22Rv1 (cell line): Measurements from ENCODE around the gene LAMTOR4.
A peak's percentile ranks its signal among the peaks of the same experiment; 100 is the strongest.

Source experiments
- H3K27ac ChIP-seq: fragments of 450-650 bp; 2 replicates; pipeline ENCODE4 v1.5.1; 2017
- CTCF ChIP-seq: fragments of 450-650 bp; IDR thresholded peaks from 2 replicates; pipeline ENCODE4 v1.5.1; 2017; ENCODE audit warnings: mild to moderate bottlenecking
- ZFX ChIP-seq: fragments of 450-650 bp; IDR thresholded peaks from 2 replicates; pipeline ENCODE4 v1.6.1; 2017; ENCODE audit warnings: antibody characterized with exemption, borderline replicate concordance

The LAMTOR4 gene

DNA sequence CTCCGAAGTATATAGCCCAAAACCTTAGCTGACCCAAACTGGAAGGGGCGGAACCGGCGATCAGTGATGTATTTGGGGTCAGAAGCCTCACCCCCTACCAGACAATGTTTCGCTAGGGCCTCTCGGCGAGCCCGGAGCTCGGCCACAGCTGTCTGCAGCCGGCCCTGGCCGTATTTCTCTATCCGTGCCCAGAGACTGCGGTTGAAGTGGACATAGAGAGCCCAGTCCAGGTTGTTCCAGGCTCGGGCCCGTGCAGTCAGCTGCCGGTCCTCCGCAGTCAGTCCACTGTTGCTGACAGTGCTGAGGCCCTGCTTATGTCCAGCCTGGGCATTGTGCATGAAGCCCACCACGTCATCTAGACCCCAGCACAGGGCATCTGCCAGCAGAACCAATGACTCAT is 11.3 kb downstream of the LAMTOR4 start:
- 0 out of 2 replicates have a peak overlapping the region, but pooled peaks have one; percentile 91 for H3K27ac ChIP-seq
- no peak for TF ChIP-seq ZFX

GRCh38 chr7:100163006-100163531 is 14.4 kb downstream of the LAMTOR4 start:
- TF ChIP-seq ZFX (no peak), CTCF (no peak)
- peak overlapping the region; percentile 64 for H3K27ac ChIP-seq

- TF ChIP-seq CTCF (no peak), ZFX (no peak)
- H3K27ac ChIP-seq = peak overlapping the region; percentile 64; the same call in 1 of the 2 replicates
These were observed 15.2 kb downstream of the LAMTOR4 start for GRCh38 chr7:100163871-100164270.

- no peak overlapping the region for H3K27ac ChIP-seq
These were observed 17.7 kb downstream of the LAMTOR4 start for GRCh38 chr7:100166317-100166940.

GRCh38 chr7:100166970-100167911 is 18.5 kb downstream of the LAMTOR4 start:
- H3K27ac ChIP-seq = no peak overlapping the region
- TF ChIP-seq ZFX = no peak

More at GRCh38 chr7:100166317-100166940, 17.7 kb downstream of the LAMTOR4 start:
- TF ChIP-seq ZFX = no peak
- TF ChIP-seq CTCF = no peak

DNA sequence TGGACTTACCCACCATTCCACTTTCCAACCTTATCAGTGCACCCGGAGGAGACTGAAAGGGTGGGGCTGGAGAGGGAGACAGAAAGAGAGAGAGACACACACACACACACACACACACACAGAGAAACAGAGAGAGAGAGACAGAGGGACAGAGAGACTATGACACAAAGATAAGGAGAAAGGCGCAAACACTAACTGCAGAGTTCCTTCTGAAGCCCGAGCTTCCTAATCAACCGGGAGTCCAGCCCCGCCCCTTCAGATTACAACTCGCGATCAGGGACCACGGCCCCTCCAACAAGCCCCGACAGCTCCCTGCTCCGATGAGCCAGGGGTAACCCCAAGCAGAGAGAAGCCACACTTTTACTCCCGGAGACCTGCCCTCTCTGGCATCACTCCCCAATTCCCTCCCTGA is 19.2 kb downstream of the LAMTOR4 start:
- H3K27ac ChIP-seq = peak overlapping the region; percentile 55; the same call in 1 of the 2 replicates

GRCh38 chr7:100169147-100169850 is 20.6 kb downstream of the LAMTOR4 start:
- H3K27ac ChIP-seq = peak overlapping the region; percentile 55; the same call in 1 of the 2 replicates
- TF ChIP-seq CTCF = peak; percentile 3; the same call in 1 of the 2 replicates
- TF ChIP-seq ZFX = no peak

More for the DNA sequence above, 19.2 kb downstream of the LAMTOR4 start:
- TF ChIP-seq CTCF = no peak
- TF ChIP-seq ZFX = no peak
